ENCODE data around the gene FRMD8. TPM values are rescaled to one million over a fixed set of nuclear protein-coding genes. Genes with fewer than 3 reads are reported as not detected.

FRMD8 gene
- total and polyA plus RNA-seq, 9 of the 15 experiments (the other 6 are each of a cell fraction or from before 2014, with no cell fraction given) = 4.5 to 54.5 (median 15.8) TPM

DNA sequence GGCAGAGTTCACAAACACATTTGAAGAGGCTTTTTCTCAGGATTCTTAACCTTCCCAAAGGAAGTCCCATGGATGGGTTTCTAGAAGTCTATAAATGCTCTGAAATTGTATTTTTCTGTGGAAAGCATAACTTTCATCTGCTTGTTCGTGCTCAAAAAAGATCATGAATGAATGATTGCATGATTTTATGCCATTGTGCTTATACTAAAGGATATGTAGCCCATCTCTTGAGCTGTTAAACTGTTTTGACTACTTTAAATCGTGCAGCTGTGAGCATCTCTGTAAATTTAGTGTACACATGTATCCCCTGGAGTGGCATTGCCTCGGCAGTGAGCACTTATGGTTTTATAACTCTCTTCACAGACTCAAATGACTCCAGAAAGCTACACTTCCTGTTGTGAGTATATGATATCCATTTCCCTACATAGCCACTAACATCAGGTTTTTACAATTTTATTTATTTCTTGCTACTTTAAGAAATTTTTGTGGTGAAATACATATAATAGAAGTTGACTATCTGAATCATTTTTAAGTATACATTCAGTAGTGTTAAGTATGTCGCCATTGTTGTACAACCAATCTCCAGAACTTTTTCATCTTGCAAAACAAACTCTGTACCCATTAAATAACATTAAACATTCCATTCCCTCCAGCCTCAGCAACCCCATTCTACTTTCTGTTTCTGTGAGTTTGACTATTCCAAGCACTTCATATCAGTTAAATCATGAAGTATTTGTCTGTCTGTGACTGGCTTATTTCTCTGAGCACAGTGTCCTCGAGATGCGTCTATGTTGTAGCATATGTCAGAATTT is 44.2 kb downstream of the FRMD8 start (continued):
- TF ChIP-seq ZSCAN32 (CRISPR knock-in tag; IDR thresholded peaks at IDR 0.05) = no peak
- TF ChIP-seq TFAM (CRISPR knock-in tag; conservative IDR thresholded peaks at IDR 0.05) = no peak
- TF ChIP-seq SP2 (IDR thresholded peaks at IDR 0.05; ENCODE audit: extremely low read depth, low read depth, low read length, poor library complexity, severe bottlenecking) = no peak
- TF ChIP-seq RBM17 (IDR thresholded peaks at IDR 0.05; ENCODE audit: borderline replicate concordance, low read depth, low read length) = no peak
- no peak for TF ChIP-seq NR3C1 (CRISPR knock-in tag; IDR thresholded peaks at IDR 0.05)
- TF ChIP-seq ZNF41 (CRISPR knock-in tag; conservative IDR thresholded peaks at IDR 0.05) = no peak
- TF ChIP-seq HSF4 (CRISPR knock-in tag; IDR thresholded peaks at IDR 0.05; ENCODE audit: borderline replicate concordance) = no peak
- TF ChIP-seq CTCF (IDR thresholded peaks at IDR 0.05 in 2 of 3, conservative IDR thresholded peaks at IDR 0.05 in 1 of 3; ENCODE audit: insufficient read depth in 2 of 3, low read depth in 1 of 3, low read length in 3 of 3) = no peak
- TF ChIP-seq ZBTB43 (CRISPR knock-in tag; IDR thresholded peaks at IDR 0.05) = no peak
- no peak for TF ChIP-seq NUFIP1 (IDR thresholded peaks at IDR 0.05; ENCODE audit: partially characterized antibody)
- TF ChIP-seq HNRNPL (IDR thresholded peaks at IDR 0.05; ENCODE audit: low read depth, low read length) = no peak
- no peak for TF ChIP-seq POLR3A (IDR thresholded peaks at IDR 0.05; ENCODE audit: borderline replicate concordance, extremely low read depth, insufficient read depth, insufficient read length)
- TF ChIP-seq STAG1 (CRISPR knock-in tag; IDR thresholded peaks at IDR 0.05; ENCODE audit: borderline replicate concordance) = no peak
- 0 out of 2 replicates have a peak, but pooled peaks have one; percentile 71 for TF ChIP-seq CHCHD3 (CRISPR knock-in tag; IDR thresholded peaks at IDR 0.05)
- no peak for TF ChIP-seq FOXA3 (CRISPR knock-in tag; conservative IDR thresholded peaks at IDR 0.05 in 1 of 2, IDR thresholded peaks at IDR 0.05 in 1 of 2)
- TF ChIP-seq BCL6 (CRISPR knock-in tag; IDR thresholded peaks at IDR 0.05) = no peak
- TF ChIP-seq ZNF354B (CRISPR knock-in tag; IDR thresholded peaks at IDR 0.05) = no peak
- no peak for TF ChIP-seq MTA3 (IDR thresholded peaks at IDR 0.05; ENCODE audit: borderline replicate concordance)
- no peak for TF ChIP-seq FOXK1 (CRISPR knock-in tag; IDR thresholded peaks at IDR 0.05; ENCODE audit: borderline replicate concordance)
- 0 out of 2 replicates have a peak, but pooled peaks have one; percentile 29 for TF ChIP-seq NBN (IDR thresholded peaks at IDR 0.05; ENCODE audit: low read depth)
- TF ChIP-seq PREB (CRISPR knock-in tag; IDR thresholded peaks at IDR 0.05) = no peak
- TF ChIP-seq RAD51 (IDR thresholded peaks at IDR 0.05; ENCODE audit: borderline replicate concordance, low read depth) = no peak
- TF ChIP-seq, protein P1, sequence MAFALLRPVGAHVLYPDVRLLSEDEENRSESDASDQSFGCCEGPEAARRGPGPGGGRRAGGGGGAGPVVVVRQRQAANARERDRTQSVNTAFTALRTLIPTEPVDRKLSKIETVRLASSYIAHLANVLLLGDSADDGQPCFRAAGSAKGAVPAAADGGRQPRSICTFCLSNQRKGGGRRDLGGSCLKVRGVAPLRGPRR (CRISPR knock-in tag; IDR thresholded peaks at IDR 0.05) = no peak
- no peak for TF ChIP-seq SNAPC5 (CRISPR knock-in tag; IDR thresholded peaks at IDR 0.05)

All from K562 (cell line).